NCI-H1105 treated with DMSO at 0.1 percent for 48 hours (cell line): ENCODE data around the gene ARSK.
A peak's percentile ranks its signal among the peaks of the same experiment; 100 is the strongest.

Source experiments
- DNase-seq: peaks from one replicate; lab custom pipeline; 2025; lab: John Stamatoyannopoulos, UW

ARSK gene

DNA sequence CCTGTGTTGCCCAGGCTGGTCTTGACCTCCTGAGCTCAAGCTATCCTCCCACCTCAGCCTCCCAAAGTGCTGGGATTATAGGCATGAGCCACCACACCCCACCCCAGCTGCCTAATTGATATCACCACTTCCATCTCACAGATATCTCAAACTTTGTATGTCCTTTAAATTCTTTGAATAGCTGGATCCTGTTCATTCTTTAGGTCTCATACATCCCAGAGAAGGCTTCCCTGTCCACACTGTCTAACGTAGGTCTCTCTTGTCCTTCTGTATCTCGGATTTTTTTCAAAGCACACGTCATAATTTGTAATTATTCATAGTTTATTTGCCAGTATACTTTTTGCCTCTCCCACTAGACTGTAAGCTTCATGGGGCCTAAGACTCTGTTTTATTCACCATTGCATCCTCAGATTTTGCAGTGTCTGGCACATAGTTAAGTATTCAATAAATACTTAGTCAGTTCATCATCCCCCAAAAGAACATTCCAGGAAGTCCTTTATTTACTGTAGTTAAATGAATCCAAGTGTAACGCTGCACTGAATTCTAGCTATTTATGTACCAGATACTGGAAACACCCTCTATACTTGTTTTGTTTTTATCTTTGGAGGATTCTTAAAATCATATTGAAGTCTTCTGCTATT lies 10.5 kb downstream of the ARSK start:
- DNase-seq = no peak

DNA sequence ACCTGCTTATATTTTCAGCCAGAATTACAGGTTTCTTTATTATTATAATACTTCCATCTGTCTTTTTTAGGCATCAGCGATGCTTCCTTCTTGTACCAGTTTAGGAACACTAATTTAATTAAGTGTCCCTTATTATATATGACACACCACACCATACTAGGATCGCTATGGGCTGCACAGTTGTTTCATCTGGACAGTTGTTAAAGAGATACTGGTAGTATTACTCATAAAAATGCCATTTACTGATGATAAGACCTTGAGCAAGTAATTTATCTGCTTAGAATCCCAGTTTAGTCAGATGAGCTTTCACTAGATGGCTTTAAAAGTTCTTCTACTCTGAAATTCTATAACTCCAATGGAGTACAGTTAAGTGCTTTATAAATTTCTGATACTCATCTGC lies 17.1 kb downstream of the ARSK start:
- no peak for DNase-seq

DNA sequence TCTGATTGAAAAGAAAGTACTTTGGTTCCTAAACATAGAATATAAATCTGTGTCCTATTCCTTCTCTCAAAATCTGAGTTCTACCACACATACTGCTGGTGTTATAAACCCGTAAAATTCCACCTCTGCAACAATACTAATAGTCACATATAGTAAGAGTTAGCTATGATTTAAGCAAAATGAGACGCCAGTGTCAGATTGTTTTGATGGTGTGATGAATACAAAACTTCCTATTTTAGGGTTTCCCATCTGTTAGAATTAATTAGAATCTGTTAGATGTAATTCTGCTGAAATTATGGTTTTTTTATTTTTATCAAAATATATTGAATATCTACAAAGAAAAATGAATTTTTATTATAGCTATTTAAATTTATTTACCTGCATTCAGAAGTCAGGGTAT lies 26.7 kb downstream of the ARSK start:
- DNase-seq = no peak

DNA sequence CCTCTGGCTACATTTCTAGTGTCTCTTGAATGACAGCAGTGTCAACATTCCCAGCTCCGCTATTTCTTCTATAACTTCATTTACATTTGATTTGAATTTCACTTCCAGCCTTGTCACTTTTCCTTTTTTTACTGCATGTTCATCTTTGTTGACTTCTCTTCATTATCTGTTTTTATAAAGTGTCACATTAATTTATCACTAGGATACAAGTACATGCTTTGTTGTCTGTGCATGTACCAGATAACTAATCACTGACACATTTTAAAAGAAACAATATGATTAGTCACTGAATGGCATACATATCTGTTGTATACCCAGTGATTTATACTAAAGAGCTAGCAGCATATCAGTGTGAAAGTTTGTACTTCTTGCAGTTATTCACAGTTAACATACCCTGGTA lies 29.1 kb downstream of the ARSK start:
- no peak for DNase-seq

DNA sequence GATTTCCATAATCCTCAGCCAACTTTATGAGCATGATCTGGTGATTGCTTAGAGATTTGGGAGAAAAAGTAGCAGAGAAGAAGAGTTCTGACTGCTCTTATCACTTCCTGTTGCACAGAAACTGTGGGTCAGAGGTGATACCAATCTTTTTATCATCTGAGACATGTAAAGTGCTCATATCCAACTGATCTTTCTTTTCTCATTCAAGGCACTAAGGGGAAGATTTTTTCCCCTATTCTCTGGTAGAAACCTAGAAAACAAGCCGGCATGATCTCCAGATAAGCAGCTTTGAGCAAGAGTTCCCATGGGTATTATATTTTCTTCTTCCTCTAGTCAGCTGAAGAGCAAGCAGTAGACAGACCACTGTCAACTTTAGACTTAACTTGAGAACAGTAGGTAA lies 36.0 kb downstream of the ARSK start:
- no peak for DNase-seq

DNA sequence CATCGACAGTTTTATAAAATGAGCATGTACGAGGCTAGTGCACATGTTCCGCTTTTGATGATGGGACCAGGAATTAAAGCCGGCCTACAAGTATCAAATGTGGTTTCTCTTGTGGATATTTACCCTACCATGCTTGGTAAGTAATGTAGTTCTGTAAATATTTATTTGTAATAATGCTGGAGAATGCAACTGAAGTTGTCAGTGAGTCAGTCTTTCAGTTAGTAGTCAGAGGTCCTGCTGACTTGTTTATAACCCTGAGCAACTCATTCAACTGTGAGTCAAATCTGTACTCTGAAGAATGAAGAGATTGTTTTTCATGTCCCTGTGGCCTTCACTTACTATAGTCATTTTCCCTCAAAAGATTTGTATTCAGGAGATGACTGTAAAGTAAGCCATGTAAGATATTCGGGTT lies 36.6 kb downstream of the ARSK start:
- no peak for DNase-seq

DNA sequence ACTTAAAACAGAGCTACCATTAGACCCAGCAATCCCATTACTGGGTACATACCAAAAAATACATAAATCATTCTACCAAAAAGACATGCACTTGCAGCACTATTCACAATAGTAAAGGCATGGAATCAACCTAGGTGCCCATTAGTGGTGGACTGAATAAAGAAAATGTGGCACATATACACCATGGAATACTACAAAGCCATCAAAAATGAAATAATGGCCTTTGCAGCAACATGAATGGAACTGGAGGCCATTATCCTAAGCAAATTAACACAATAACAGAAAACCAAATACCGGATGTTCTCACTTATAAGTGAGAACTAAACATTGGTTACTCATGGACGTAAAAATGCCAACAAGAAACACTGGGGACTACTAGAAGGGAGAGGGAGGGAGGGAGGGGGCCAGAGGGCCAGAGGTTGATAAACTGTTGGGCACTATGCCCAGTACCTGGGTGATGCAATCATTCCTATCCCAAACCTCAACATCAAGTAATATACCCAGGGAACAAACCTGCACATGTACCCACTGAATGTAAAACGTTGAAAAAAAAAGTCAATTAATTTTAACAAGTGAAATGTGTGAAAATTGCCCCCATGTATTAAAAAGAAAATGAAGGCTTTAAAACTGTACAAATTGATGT lies 40.5 kb downstream of the ARSK start:
- no peak for DNase-seq

DNA sequence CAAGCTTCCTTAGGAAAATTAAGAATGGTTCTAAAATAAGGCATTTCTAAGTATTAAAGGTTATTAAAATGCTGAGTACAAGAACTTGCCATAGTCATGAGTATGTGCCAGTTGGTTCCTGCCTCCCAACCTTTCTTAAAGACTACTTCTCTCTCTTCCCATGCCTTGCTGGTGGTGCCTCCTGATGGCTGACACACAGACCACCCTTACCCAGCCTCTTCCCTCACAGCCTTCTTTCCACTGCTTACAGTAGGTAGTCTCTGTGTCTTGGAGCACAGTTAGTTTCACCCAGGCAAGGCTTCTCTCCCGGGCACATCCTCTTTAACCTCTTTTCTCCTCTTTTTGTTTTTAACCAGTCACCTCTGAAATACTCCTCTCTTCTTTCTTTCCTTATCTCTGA lies 44.4 kb downstream of the ARSK start:
- no peak for DNase-seq

DNA sequence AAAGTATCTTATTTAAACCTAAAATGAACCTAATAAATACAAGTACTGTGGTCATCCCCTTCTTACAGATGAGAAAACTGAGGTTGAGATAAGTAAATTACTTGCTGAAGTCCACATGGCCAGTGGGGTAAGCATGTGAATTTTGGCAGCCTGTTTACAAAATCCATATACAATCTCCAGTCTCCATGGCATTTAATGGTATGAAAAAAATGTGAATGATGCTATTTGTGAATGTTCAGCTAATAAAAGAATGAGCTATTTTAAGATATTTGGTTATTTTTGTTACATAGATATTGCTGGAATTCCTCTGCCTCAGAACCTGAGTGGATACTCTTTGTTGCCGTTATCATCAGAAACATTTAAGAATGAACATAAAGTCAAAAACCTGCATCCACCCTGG lies 45.7 kb downstream of the ARSK start:
- no peak for DNase-seq

DNA sequence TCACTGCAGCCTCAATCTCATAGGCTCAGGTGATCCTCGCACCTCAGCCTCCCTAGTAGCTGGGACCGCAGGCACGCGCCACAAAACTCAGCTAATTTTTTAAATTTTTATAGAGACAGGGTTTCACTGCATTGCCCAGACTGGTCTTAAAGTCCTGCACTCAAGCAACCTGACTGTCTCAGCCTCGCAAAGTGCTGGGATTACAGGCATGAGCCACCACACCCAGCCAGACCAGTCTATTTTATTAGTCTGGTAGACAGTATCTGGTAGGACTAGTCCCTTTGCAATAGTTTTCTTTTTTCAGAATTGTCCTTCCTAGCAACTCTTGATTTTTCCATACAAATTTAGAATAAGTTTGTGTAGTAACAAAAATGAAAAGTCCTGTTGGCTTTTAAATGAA lies 50.9 kb downstream of the ARSK start:
- no peak for DNase-seq

DNA sequence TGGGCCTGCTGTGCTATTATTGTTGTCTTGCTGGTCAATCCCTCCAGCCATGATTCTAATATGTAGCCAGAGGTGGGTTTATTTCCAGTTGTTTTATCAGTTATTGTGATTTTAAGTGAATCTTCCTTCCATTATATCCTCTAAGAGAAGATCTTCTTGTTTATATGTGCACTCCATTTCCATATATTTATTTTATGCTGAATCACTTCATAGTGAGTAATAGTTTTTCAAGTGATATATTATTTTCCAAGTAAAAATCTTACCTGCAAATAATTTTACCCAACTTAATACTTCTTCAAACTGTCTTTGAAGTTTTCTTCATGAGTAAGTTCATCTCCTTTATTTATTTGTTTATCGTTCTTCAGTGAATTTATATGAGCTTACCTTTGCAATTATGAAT lies 51.5 kb downstream of the ARSK start:
- DNase-seq = no peak

DNA sequence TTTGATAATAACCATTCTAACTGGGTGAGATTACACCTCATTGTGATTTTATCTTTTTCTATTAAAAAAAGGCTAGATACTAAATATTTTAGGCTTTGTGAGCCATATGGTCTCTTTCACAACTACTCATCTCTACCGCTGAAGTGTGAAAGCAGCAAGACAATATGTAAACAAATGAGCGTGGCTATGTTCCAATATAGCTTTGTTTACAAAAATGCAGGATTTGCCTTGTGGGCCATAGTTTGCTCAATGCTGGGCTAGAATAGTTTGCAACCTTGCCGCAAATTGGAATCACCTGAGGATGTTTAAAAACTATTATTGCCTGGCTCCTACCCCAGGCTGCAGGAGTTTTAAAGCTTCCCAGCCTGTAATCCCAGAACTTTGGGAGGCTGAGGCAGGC lies 54.8 kb downstream of the ARSK start:
- DNase-seq = no peak

DNA sequence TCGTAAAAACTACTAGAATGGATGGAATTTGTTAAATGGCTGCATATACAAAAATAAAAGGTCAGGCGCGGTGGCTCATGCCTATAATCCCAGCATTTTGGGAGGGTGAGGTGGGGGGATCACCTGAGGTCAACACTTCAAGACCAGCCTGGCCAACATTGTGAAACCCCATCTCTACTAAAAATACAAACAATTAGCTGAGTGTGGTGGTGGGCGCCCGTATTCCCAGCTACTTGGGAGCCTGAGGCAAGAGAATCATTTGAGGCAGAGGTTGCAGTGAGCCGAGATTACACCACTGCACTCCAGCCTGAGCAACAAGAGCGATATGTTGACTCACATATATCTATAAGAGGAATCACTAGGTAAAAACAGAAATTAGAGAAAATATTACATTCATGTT lies 55.6 kb downstream of the ARSK start:
- no peak for DNase-seq

DNA sequence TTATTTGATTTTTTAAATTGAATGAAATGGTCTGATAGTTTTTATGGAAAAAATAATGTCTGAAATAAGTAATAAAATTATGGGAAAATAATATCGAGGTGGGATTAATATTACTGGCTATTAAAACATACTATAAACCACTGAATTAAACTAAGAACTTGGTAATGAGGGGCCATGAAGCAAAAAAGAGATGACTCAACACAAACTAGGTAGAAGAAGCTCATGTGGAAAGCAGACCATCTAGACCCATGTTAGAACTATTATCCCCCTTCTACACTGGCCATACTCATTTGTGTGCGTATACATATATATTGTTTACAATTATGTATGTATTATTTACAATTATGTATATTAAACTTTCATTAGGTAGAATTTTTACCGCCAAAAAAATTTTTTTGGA lies 56.5 kb downstream of the ARSK start:
- no peak for DNase-seq

DNA sequence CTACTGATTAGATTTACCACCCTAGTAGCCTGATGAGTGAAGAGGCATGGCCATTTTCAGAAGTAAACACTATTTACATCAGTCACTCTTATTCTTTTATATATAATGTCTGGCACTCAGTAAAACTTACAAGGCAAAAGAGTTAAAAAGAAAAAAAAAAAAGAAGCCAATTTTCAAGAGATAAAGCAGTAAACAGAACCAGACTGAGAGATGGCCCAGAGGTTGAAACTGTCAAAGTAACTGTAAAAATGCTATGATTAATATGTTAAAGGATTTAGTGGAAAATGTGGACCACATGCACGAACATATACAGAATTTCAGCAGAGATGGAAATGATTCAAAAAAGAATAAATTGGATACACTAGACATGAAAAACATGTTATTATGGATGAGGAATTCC lies 58.6 kb downstream of the ARSK start:
- DNase-seq = no peak

DNA sequence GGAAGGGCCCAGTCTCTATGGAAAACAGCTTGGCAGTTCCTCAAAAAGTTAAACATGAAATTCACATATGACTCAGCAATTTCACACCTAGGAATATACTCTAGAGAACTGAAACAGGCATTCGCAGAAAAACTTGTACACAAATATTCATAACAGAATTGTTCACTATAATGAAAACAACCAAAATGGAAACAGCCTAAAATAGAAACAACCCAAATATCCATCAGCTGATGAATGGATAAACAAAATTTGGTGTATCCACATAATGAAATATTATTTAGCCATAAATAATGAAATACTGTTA lies 60.2 kb downstream of the ARSK start:
- DNase-seq = no peak

DNA sequence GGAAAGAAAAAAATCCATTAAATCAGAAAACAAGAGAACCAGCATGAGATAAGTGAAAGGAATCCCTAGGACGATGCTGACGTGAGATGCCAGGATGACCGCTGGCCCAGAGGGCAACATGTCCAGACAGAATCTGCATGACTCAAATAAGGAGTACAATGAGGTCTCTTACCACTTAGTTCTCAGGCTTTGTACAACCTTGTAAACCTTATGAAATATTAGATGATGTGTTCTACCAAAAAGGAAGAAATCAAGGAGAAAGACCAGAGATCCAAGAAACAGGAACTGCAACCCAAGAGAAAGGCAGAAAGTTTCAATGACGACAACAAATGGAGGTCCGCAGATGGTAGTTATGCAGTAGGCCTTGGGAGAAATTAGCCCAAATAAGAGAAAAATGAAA lies 62.2 kb downstream of the ARSK start:
- DNase-seq = no peak

DNA sequence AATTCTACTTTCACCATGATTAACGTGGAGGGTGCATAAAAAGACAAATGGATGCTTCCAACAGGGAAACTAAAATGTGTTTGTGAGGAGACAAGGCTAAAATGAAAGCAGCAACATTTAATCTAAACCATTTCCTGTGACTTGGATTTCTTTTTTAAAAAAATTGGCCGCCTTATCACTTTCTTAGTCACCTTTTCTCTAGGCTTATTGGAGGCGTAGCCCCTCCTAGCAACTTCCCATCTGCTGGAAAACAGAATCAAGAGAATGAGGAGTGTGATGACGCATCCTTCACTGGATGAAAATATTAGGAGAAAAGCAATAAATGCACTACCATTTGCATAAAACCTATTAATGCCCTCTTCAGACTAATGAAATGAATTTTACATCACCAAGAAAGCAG lies 64.2 kb downstream of the ARSK start:
- DNase-seq = no peak

DNA sequence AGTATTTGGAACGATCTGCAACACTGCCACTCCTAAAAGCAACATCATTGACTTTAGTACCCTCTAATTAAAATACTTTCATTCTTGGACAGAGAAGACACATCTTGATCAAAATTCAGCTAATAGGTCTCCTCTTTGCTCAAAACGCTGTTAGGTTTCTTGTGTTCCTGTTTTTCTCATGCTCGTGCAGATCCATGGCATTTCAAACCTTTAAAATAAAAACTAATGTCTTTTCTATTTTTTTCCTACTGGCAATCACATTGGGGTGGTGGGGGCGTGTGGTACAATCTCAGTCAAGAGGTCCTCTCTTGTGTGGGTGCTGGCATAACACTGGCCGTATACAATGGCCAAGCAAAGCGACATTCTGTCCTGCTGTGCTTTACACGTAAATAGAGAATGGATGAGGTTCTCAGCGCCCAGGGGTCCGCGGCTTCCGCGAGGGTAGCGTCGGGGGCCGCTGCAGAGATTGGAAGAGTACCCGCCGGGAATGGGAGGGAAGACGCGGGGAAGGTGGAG lies 64.7 kb downstream of the ARSK start:
- DNase-seq = no peak

DNA sequence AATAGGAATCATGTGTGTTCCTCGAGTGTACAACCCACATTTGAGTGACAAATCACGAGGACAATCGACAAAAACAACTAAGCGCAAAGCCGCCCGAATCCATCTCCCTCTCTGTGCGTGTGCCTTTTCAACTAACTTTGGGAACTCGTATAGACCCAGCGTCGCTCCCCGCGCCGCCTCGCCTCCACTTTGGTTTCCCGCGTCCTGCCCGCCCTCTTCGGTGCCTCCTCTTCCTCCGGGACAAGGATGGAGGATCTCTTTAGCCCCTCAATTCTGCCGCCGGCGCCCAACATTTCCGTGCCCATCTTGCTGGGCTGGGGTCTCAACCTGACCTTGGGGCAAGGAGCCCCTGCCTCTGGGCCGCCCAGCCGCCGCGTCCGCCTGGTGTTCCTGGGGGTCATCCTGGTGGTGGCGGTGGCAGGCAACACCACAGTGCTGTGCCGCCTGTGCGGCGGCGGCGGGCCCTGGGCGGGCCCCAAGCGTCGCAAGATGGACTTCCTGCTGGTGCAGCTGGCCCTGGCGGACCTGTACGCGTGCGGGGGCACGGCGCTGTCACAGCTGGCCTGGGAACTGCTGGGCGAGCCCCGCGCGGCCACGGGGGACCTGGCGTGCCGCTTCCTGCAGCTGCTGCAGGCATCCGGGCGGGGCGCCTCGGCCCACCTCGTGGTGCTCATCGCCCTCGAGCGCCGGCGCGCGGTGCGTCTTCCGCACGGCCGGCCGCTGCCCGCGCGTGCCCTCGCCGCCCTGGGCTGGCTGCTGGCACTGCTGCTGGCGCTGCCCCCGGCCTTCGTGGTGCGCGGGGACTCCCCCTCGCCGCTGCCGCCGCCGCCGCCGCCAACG lies 65.3 kb downstream of the ARSK start, which contains the start of gene GPR150:
GPR150 (plus strand) TSS at position 58 of the 840 bp plus-strand sequence; CDS start at position 247, 189 bp downstream.
- peak; percentile 26 for DNase-seq

DNA sequence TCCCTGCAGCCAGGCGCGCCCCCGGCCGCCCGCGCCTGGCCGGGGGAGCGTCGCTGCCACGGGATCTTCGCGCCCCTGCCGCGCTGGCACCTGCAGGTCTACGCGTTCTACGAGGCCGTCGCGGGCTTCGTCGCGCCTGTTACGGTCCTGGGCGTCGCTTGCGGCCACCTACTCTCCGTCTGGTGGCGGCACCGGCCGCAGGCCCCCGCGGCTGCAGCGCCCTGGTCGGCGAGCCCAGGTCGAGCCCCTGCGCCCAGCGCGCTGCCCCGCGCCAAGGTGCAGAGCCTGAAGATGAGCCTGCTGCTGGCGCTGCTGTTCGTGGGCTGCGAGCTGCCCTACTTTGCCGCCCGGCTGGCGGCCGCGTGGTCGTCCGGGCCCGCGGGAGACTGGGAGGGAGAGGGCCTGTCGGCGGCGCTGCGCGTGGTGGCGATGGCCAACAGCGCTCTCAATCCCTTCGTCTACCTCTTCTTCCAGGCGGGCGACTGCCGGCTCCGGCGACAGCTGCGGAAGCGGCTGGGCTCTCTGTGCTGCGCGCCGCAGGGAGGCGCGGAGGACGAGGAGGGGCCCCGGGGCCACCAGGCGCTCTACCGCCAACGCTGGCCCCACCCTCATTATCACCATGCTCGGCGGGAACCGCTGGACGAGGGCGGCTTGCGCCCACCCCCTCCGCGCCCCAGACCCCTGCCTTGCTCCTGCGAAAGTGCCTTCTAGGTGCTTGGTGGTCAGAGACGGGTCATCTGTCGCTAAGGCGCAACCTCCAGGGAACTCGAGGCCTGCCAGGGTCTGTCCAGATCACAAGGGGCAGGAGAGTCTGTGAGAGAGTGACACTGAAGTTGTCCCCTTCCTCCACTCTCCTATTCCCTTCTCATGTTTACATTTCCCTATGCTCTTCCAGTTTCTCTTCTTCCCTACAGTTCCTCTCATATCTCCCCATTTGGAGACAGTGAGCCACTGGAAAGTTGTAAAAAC lies 66.3 kb downstream of the ARSK start:
- peak; percentile 40 for DNase-seq
